ENCODE data around the gene OSGIN1.

GRCh38 chr16:83946154-83946780 lies 6.8 kb upstream of the OSGIN1 start:
- TF ChIP-seq CTCF (IDR thresholded peaks at IDR 0.05): no peak
- TF ChIP-seq POLR2A (IDR thresholded peaks at IDR 0.05): no peak
